SK-N-MC (cell line): ENCODE data around the gene GUCA2A.
A peak's percentile ranks its signal among the peaks of the same experiment; 100 is the strongest.

Experiments used
- DNase-seq: peaks from one replicate; pipeline ENCODE4 v3.0.0-alpha.2; 2011; ENCODE audit warnings: low read depth, low spot score
- H3K27ac ChIP-seq: fragments of 200-600 bp; sonication (generic); 2 replicates; pipeline ENCODE4 v1.5.1; 2016; ENCODE audit warnings: mixed run types
- H3K36me3 ChIP-seq: fragments of 200-600 bp; sonication (generic); 2 replicates; pipeline ENCODE4 v1.6.1; 2017; ENCODE audit warnings: antibody characterized with exemption, low read length, mixed read lengths; ENCODE audit not compliant: insufficient read depth
- H3K4me3 ChIP-seq: fragments of 200-600 bp; sonication (generic); 2 replicates; pipeline ENCODE4 v1.5.1; 2016
- H3K9ac ChIP-seq: fragments of 200-600 bp; sonication (generic); 2 replicates; pipeline ENCODE4 v1.8.0; 2017; ENCODE audit warnings: mixed run types, mixed read lengths; ENCODE audit not compliant: insufficient read length
- H3K9me3 ChIP-seq: fragments of 200-600 bp; sonication (generic); 2 replicates; pipeline ENCODE4 v1.6.1; 2017; ENCODE audit warnings: low read depth, mild to moderate bottlenecking, antibody characterized with exemption, low read length, moderate library complexity, mixed read lengths
- EZH2 ChIP-seq: fragments of 200-600 bp; sonication (generic); IDR thresholded peaks from one replicate; pipeline ENCODE4 v1.6.1; 2017; ENCODE audit warnings: antibody characterized with exemption
- FOXP2 ChIP-seq: optimal IDR thresholded peaks from 2 replicates; pipeline ENCODE3; 2011; ENCODE audit warnings: mild to moderate bottlenecking, moderate library complexity; ENCODE audit not compliant: insufficient read depth; ENCODE audit errors: extremely low read length, control extremely low read depth
- POLR2AphosphoS5 ChIP-seq: IDR thresholded peaks from 2 replicates; pipeline ENCODE4 v1.6.1; 2012; ENCODE audit warnings: mild to moderate bottlenecking, low read depth, low read length, borderline replicate concordance

Gene GUCA2A

GRCh38 chr1:42173155-42173933 lies 8.8 kb upstream of the GUCA2A start:
- Histone ChIP-seq H3K27ac (0 out of 2 replicates have a peak overlapping the region, but pooled peaks have one; percentile 8), H3K4me3 (no peak overlapping the region), H3K9ac (no peak overlapping the region), H3K9me3 (no peaks in the 10 kb centered on the region), H3K36me3 (no peaks in the 10 kb centered on the region)
- TF ChIP-seq POLR2AphosphoS5 = no peak
- no peak for TF ChIP-seq FOXP2
- no peak for TF ChIP-seq EZH2
- no peak for DNase-seq

GRCh38 chr1:42172381-42173133 lies 8.0 kb upstream of the GUCA2A start:
- TF ChIP-seq POLR2AphosphoS5 (no peak), FOXP2 (no peak), EZH2 (no peak)
- no peaks in the 10 kb centered on the region for H3K36me3 ChIP-seq
- H3K9me3 ChIP-seq = no peaks in the 10 kb centered on the region
- DNase-seq = no peak
- no peak overlapping the region for H3K9ac ChIP-seq
- no peak overlapping the region for H3K4me3 ChIP-seq
- H3K27ac ChIP-seq = no peak overlapping the region

GRCh38 chr1:42171679-42172266 lies 7.2 kb upstream of the GUCA2A start:
- Histone ChIP-seq H3K36me3 (no peaks in the 10 kb centered on the region), H3K4me3 (no peak overlapping the region), H3K27ac (no peak overlapping the region), H3K9ac (no peak overlapping the region), H3K9me3 (no peaks in the 10 kb centered on the region)
- TF ChIP-seq POLR2AphosphoS5 (no peak), FOXP2 (no peak), EZH2 (no peak)
- no peak for DNase-seq

GRCh38 chr1:42170779-42171621 lies 6.5 kb upstream of the GUCA2A start:
- H3K36me3 ChIP-seq = no peaks in the 10 kb centered on the region
- no peak overlapping the region for H3K27ac ChIP-seq
- DNase-seq = no peak
- H3K9ac ChIP-seq = no peak overlapping the region
- TF ChIP-seq FOXP2 (no peak), POLR2AphosphoS5 (no peak), EZH2 (no peak)
- H3K4me3 ChIP-seq = no peak overlapping the region
- H3K9me3 ChIP-seq = no peaks in the 10 kb centered on the region

GRCh38 chr1:42168763-42169162 lies 4.2 kb upstream of the GUCA2A start:
- no peak for DNase-seq
- H3K9me3 ChIP-seq = no peaks in the 10 kb centered on the region
- H3K36me3 ChIP-seq = no peaks in the 10 kb centered on the region
- H3K9ac ChIP-seq = no peak overlapping the region
- TF ChIP-seq POLR2AphosphoS5 = no peak
- TF ChIP-seq EZH2 = no peak
- TF ChIP-seq FOXP2 = no peak
- H3K27ac ChIP-seq = no peak overlapping the region
- H3K4me3 ChIP-seq = no peak overlapping the region

- H3K9me3 ChIP-seq = no peaks in the 10 kb centered on the region
- H3K4me3 ChIP-seq = no peak overlapping the region
- H3K27ac ChIP-seq = no peak overlapping the region
- H3K36me3 ChIP-seq = no peaks in the 10 kb centered on the region
- TF ChIP-seq EZH2 (no peak), POLR2AphosphoS5 (no peak), FOXP2 (no peak)
- no peak overlapping the region for H3K9ac ChIP-seq
- DNase-seq = no peak
These were observed 3.8 kb upstream of the GUCA2A start for GRCh38 chr1:42168391-42168670.

GRCh38 chr1:42167611-42168390 lies 3.3 kb upstream of the GUCA2A start:
- TF ChIP-seq FOXP2 (no peak), EZH2 (no peak), POLR2AphosphoS5 (no peak)
- no peak overlapping the region for H3K4me3 ChIP-seq

More at GRCh38 chr1:42167611-42168390, 3.3 kb upstream of the GUCA2A start:
- H3K9ac ChIP-seq = no peak overlapping the region
- H3K27ac ChIP-seq = no peak overlapping the region
- no peaks in the 10 kb centered on the region for H3K36me3 ChIP-seq
- DNase-seq = no peak
- H3K9me3 ChIP-seq = no peaks in the 10 kb centered on the region
